K562 (cell line): ENCODE results near the gene LSP1. TPM values are rescaled to one million over a fixed set of nuclear protein-coding genes. Genes with fewer than 3 reads are reported as not detected.

Experiments used
- ATAC-seq: fragments of 200-7000 bp; cut with Tn5 transposase; 3 replicates; pipeline ENCODE4 v1.9.1; 2020; ENCODE audit warnings: moderate library complexity
- BruUV-seq: library from RNA; stranded (reverse); fragments of 400-500 nt; replicated peaks from 2 replicates; lab custom pipeline; 2021; lab: Mats Ljungman, UMichigan
- CTCF ChIA-PET: fragments of 300-600 bp; formaldehyde crosslinking; extraction: SDS; loops from one replicate; lab custom pipeline; 2021; ENCODE audit warnings: low intra/inter-chr PET ratio; lab: Yijun Ruan, JAX
- POLR2A ChIA-PET: fragments of 300-600, 350-650 bp; sonication (Branson Sonifier 250); formaldehyde crosslinking; extraction: SDS; loops from one replicate; lab custom pipeline; 2021; ENCODE audit warnings: antibody characterized with exemption, inconsistent platforms; lab: Yijun Ruan, JAX
- DNase-seq, 4 experiments: peaks; one replicate each; pipeline versions ENCODE4 v3.0.0 to v3.0.0-alpha.2; 2011 to 2018; ENCODE audit warnings: low spot score in 3 of 4, mixed read lengths in 3 of 4; ENCODE audit errors: extremely low read depth in 1 of 4
- FAIRE-seq: peaks from 2 replicates; lab custom pipeline; 2011; peaks lifted over from hg19 to GRCh38; lab: Jason Lieb, UNC
- H2AFZ ChIP-seq: 2 replicates; pipeline ENCODE4 v1.6.0; 2011; ENCODE audit warnings: low read depth, low read length, control low read depth, inconsistent platforms
- H3K27ac ChIP-seq: fragments of 200-600 bp; 3 replicates; pipeline ENCODE4 v1.8.0; 2011; ENCODE audit warnings: low read depth, mild to moderate bottlenecking, control low read depth, inconsistent platforms, low read length, moderate library complexity, mixed read lengths; ENCODE audit errors: extremely low read depth
- H3K27me3 ChIP-seq, 2 experiments: fragments of 300-600 bp in 1 of 2; 2 replicates in 1 of 2; 3 replicates in 1 of 2; pipeline versions ENCODE4 v1.6.0 to v1.8.0; 2011; ENCODE audit warnings: inconsistent platforms in 2 of 2, low read length in 2 of 2, mild to moderate bottlenecking in 1 of 2, mixed read lengths in 1 of 2, moderate library complexity in 1 of 2; ENCODE audit not compliant: control insufficient read depth in 2 of 2, insufficient read depth in 2 of 2
- H3K36me3 ChIP-seq: fragments of 300-600 bp; 3 replicates; pipeline ENCODE4 v1.8.0; 2011; ENCODE audit warnings: mild to moderate bottlenecking, low read length, inconsistent platforms; ENCODE audit not compliant: control insufficient read depth, insufficient read depth
- H3K4me1 ChIP-seq, 2 experiments: fragments of 200-600 bp in 1 of 2; replicated peaks in 1 of 2; 2 replicates in 1 of 2; 3 replicates in 1 of 2; pipeline versions ENCODE4 v1.5.1 to v1.8.0; 2011; ENCODE audit warnings: inconsistent platforms in 2 of 2, low read length in 2 of 2, mild to moderate bottlenecking in 1 of 2, mixed read lengths in 1 of 2, moderate library complexity in 1 of 2; ENCODE audit not compliant: control insufficient read depth in 2 of 2, insufficient read depth in 2 of 2
- H3K4me2 ChIP-seq: 2 replicates; pipeline ENCODE4 v1.6.1; 2011; ENCODE audit warnings: low read length, control low read depth, inconsistent platforms, mixed read lengths; ENCODE audit not compliant: insufficient read depth
- H3K4me3 ChIP-seq: fragments of 200-600 bp; sonication (generic), shearing (Covaris generic); 2 replicates; pipeline ENCODE4 v1.5.1; 2016; ENCODE audit warnings: control low read depth, inconsistent platforms
- H3K79me2 ChIP-seq: fragments of 200-600 bp; 3 replicates; pipeline ENCODE4 v1.8.0; 2011; ENCODE audit warnings: low read length, inconsistent platforms; ENCODE audit not compliant: control insufficient read depth, insufficient read depth
- H3K9ac ChIP-seq, 2 experiments: 2 replicates each; pipeline versions ENCODE4 v1.6.0 to v1.6.1; 2011; ENCODE audit warnings: low read depth in 2 of 2, low read length in 2 of 2, control low read depth in 1 of 2, inconsistent platforms in 1 of 2, mild to moderate bottlenecking in 1 of 2, mixed read lengths in 1 of 2; ENCODE audit not compliant: insufficient read depth in 1 of 2
- H3K9me1 ChIP-seq: one replicate; pipeline ENCODE4 v1.6.0; 2011; ENCODE audit warnings: inconsistent platforms, mild to moderate bottlenecking, low read length, moderate library complexity; ENCODE audit not compliant: control insufficient read depth, insufficient read depth
- H3K9me3 ChIP-seq: replicated peaks from 2 replicates; pipeline ENCODE4 v1.5.1; 2011; ENCODE audit warnings: low read depth, low read length, inconsistent platforms; ENCODE audit not compliant: control insufficient read depth, insufficient read depth
- H4K20me1 ChIP-seq: replicated peaks from 2 replicates; pipeline ENCODE4 v1.6.1; 2011; ENCODE audit warnings: low read length, inconsistent platforms, mixed read lengths; ENCODE audit not compliant: control insufficient read depth, insufficient read depth
- MAFK ChIP-seq: IDR thresholded peaks from 2 replicates; pipeline ENCODE4 v1.6.1; 2011; ENCODE audit warnings: low read length, improper control_type of control experiment
- ZNF316 ChIP-seq: fragments of 450-650 bp; IDR thresholded peaks from 2 replicates; pipeline ENCODE4 v1.6.1; 2016
- WGBS: fragments of 100-300 bp; shearing (Covaris generic); methylation state at CpG from one replicate; pipeline ENCODE4 v1.1.6; 2016; ENCODE audit warnings: low coverage, mixed read lengths; ENCODE audit not compliant: insufficient coverage; ENCODE audit errors: missing lambda C conversion rate; 5-methylcytosine and 5-hydroxymethylcytosine counted together
- in situ Hi-C: fragments of 300-500 bp; cut with MboI; formaldehyde crosslinking; loops from 4 replicates; pipeline ENCODE4 v1.15.0; 2018; ENCODE audit warnings: inconsistent platforms, mixed read lengths
- intact Hi-C: fragments of 100-400 bp; cut with micrococcal nuclease; formaldehyde crosslinking; loops from 2 replicates; pipeline ENCODE4 v1.14.2; 2022
- polyA plus RNA-seq, 8 experiments: library from polyadenylated mRNA; depleted of rRNA in 4 of 8; stranded (reverse) in 5 of 8; unstranded in 3 of 8; fragments of >200 nt; fragmentation: Nextera tagmentation in 2 of 8; fragmentation: Illumina TruSeq in 1 of 8; extraction: Ambion mirVana in 2 of 8; extraction: Trizol in 1 of 8; gene quantifications; 2 replicates each; pipeline versions ENCODE4 v1.2.1 to v1.2.3, GENCODE V29; 2011 to 2014; ENCODE audit warnings: inconsistent platforms in 1 of 8, missing spikeins in 1 of 8
- total RNA-seq, 7 experiments: library from RNA; depleted of rRNA in 6 of 7; stranded (reverse); fragments of >200 nt in 6 of 7; fragmentation: Illumina TruSeq in 2 of 7; extraction: Trizol in 2 of 7; gene quantifications; 2 replicates each; pipeline versions ENCODE4 v1.2.1 to v1.2.3, GENCODE V29; 2011 to 2021; ENCODE audit warnings: low replicate concordance in 1 of 7
- TF ChIP-seq, protein P1 (sequence below): IDR thresholded peaks from 2 replicates; pipeline ENCODE4 v1.6.1; 2016; ENCODE audit warnings: missing genetic modification characterization, missing compliant biosample characterization

The LSP1 gene
- total and polyA plus RNA-seq, 9 of the 15 experiments (the other 6 are each of a cell fraction or from before 2014, with no cell fraction given): 0.08 to 2.9 (median 0.65) TPM; not detected in 2

- intact Hi-C loops: no loop called here
- H3K4me1 ChIP-seq: peaks cover 0 to 9% of the 10 kb centered on the region in 2 experiments; a peak in 1 of 5 replicates
- H4K20me1 ChIP-seq: no peaks in the 10 kb centered on the region; the same call in none of the 2 replicates
- H3K79me2 ChIP-seq: no peaks in the 10 kb centered on the region
- no peak for FAIRE-seq
- no peak overlapping the region for H3K4me2 ChIP-seq
- H2AFZ ChIP-seq: no peak overlapping the region
- H3K27ac ChIP-seq: no peak overlapping the region
- H3K9me3 ChIP-seq: no peaks in the 10 kb centered on the region
- no TSS peak for BruUV-seq
- CTCF ChIA-PET: interaction anchor here (0.5 kb wide), 1 partner anchor 610 kb away, joined by 3 read pairs; no protein-coding TSS in a partner anchor
- H3K9ac ChIP-seq: no peak overlapping the region
- TF ChIP-seq, protein P1, sequence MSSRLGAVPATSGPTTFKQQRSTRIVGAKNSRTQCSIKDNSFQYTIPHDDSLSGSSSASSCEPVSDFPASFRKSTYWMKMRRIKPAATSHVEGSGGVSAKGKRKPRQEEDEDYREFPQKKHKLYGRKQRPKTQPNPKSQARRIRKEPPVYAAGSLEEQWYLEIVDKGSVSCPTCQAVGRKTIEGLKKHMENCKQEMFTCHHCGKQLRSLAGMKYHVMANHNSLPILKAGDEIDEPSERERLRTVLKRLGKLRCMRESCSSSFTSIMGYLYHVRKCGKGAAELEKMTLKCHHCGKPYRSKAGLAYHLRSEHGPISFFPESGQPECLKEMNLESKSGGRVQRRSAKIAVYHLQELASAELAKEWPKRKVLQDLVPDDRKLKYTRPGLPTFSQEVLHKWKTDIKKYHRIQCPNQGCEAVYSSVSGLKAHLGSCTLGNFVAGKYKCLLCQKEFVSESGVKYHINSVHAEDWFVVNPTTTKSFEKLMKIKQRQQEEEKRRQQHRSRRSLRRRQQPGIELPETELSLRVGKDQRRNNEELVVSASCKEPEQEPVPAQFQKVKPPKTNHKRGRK: no peak
- peak; percentile 52 for TF ChIP-seq ZNF316
- peak; percentile 21; the same call in 1 of the 2 replicates for TF ChIP-seq MAFK
- TF ChIP-seq, all 486 proteins: peak for 2
- POLR2A ChIA-PET: interaction anchor here (1.2 kb wide), 1 partner anchor 42 kb away, joined by 4 read pairs; no protein-coding TSS in a partner anchor
- in situ Hi-C loops: no loop called here
- Histone ChIP-seq H3K9me1 (no peaks in the 10 kb centered on the region), H3K27me3 (peaks cover 12 to 50% of the 10 kb centered on the region in 2 experiments; a peak in 4 of 5 replicates), H3K36me3 (no peaks in the 10 kb centered on the region), H3K4me3 (no peak overlapping the region)
- no peak; the same call in 2 of the 3 replicates for ATAC-seq
- peak in 1 of 4 experiments; percentile 6 for DNase-seq
- WGBS: 4% methylated on average over 25 of the region's 34 CpGs
Observed at GRCh38 chr11:1890856-1891830, 38.3 kb downstream of the LSP1 start.
